ENCODE measurements around the gene ZFYVE27. TPM values are rescaled to one million over a fixed set of nuclear protein-coding genes. Genes with fewer than 3 reads are reported as not detected.

ZFYVE27 gene
- total RNA-seq, 6 experiments from 2014 or later: 16.6 to 23.0 (median 18.3) TPM

DNA sequence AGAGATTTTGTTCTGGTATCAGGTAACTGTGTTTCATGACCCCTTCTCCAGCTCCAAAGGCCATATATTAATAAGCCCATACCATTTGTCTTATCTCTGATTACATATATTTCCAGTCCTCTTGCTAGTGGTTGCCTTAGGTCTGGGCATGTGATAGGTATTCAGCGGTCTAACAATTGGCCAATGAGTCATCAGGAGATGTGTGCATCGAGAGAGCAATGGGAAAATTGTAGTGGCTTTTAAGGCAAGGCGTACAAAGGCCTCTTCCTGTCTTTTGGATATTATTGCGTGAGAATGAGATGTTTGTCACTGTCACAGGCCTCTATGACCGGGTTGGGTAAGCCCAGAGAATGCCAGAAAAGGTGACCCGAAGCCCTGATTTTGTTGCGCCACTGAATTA lies 73.5 kb downstream of the ZFYVE27 start:
- Mint-ChIP-seq H3K36me3 (ENCODE audit: low read depth) (no peaks in the 10 kb centered on the region), H3K27me3 (ENCODE audit: insufficient read depth) (peaks cover 43% of the 10 kb centered on the region), H3K4me1 (ENCODE audit: low read depth) (peaks cover 28% of the 10 kb centered on the region)

More for the DNA sequence above, 73.5 kb downstream of the ZFYVE27 start:
- H3K27ac Mint-ChIP-seq: no peak overlapping the region
- H3K9me3 Mint-ChIP-seq: no peaks in the 10 kb centered on the region
- TF ChIP-seq, protein P1, sequence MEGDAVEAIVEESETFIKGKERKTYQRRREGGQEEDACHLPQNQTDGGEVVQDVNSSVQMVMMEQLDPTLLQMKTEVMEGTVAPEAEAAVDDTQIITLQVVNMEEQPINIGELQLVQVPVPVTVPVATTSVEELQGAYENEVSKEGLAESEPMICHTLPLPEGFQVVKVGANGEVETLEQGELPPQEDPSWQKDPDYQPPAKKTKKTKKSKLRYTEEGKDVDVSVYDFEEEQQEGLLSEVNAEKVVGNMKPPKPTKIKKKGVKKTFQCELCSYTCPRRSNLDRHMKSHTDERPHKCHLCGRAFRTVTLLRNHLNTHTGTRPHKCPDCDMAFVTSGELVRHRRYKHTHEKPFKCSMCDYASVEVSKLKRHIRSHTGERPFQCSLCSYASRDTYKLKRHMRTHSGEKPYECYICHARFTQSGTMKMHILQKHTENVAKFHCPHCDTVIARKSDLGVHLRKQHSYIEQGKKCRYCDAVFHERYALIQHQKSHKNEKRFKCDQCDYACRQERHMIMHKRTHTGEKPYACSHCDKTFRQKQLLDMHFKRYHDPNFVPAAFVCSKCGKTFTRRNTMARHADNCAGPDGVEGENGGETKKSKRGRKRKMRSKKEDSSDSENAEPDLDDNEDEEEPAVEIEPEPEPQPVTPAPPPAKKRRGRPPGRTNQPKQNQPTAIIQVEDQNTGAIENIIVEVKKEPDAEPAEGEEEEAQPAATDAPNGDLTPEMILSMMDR (IDR thresholded peaks at IDR 0.05): no peak
- peak; percentile 11 for DNase-seq
- no peak overlapping the region for H3K4me3 Mint-ChIP-seq

Other genes with a start within 250 kb of the ZFYVE27 start
- gene MMS19, start 238.7 kb upstream of the ZFYVE27 start, total RNA-seq (2021; fragmentation: NEBNext Ultra II Directional; extraction: Animal tissue kit (Norgen Biotek cat#: 25700)): 10 to 100 TPM; 53.8 to 61.2 (median 56.3) TPM
- gene UBTD1, start 238.2 kb upstream of the ZFYVE27 start, total RNA-seq (2021; fragmentation: NEBNext Ultra II Directional; extraction: Animal tissue kit (Norgen Biotek cat#: 25700)): 10 to 100 TPM; 31.3 to 42.1 (median 34.8) TPM
- gene ANKRD2, start 164.3 kb upstream of the ZFYVE27 start, total RNA-seq (2021; fragmentation: NEBNext Ultra II Directional; extraction: Animal tissue kit (Norgen Biotek cat#: 25700)): 1 to 10 TPM in 4 of 6 experiments, under 1 TPM in 2; 0.31 to 7.7 (median 6.5) TPM
- gene HOGA1, start 152.7 kb upstream of the ZFYVE27 start, total RNA-seq (2021; fragmentation: NEBNext Ultra II Directional; extraction: Animal tissue kit (Norgen Biotek cat#: 25700)): under 1 TPM; 0.26 to 0.66 (median 0.46) TPM
- not detected for gene C10orf62, start 147.4 kb upstream of the ZFYVE27 start, total RNA-seq (2021; fragmentation: NEBNext Ultra II Directional; extraction: Animal tissue kit (Norgen Biotek cat#: 25700))
- gene MORN4, start 103.6 kb upstream of the ZFYVE27 start, total RNA-seq (2021; fragmentation: NEBNext Ultra II Directional; extraction: Animal tissue kit (Norgen Biotek cat#: 25700)): 10 to 100 TPM in 3 of 6 experiments, 1 to 10 TPM in 3; 9.4 to 11.3 (median 10.1) TPM
- gene PI4K2A, start 96.5 kb upstream of the ZFYVE27 start, total RNA-seq (2021; fragmentation: NEBNext Ultra II Directional; extraction: Animal tissue kit (Norgen Biotek cat#: 25700)): 10 to 100 TPM; 26.7 to 35.3 (median 31.6) TPM
- 10 to 100 TPM; 28.2 to 44.8 (median 39.5) TPM for gene AVPI1, start 49.9 kb upstream of the ZFYVE27 start, total RNA-seq (2021; fragmentation: NEBNext Ultra II Directional; extraction: Animal tissue kit (Norgen Biotek cat#: 25700))
- 10 to 100 TPM; 76.7 to 94.7 (median 80.9) TPM for gene MARVELD1, start 23.4 kb upstream of the ZFYVE27 start, total RNA-seq (2021; fragmentation: NEBNext Ultra II Directional; extraction: Animal tissue kit (Norgen Biotek cat#: 25700))
- gene SFRP5, start 34.9 kb downstream of the ZFYVE27 start, total RNA-seq (2021; fragmentation: NEBNext Ultra II Directional; extraction: Animal tissue kit (Norgen Biotek cat#: 25700)): not detected
- not detected for gene GOLGA7B, start 112.7 kb downstream of the ZFYVE27 start, total RNA-seq (2021; fragmentation: NEBNext Ultra II Directional; extraction: Animal tissue kit (Norgen Biotek cat#: 25700))